Fibroblast of skin of right quadriceps (primary cell): ENCODE results near the gene PLA2G4F.
A peak's percentile ranks its signal among the peaks of the same experiment; 100 is the strongest.

Experiments used
- DNase-seq: peaks from one replicate; pipeline ENCODE4 v3.0.0-alpha.2; 2013

PLA2G4F gene

GRCh38 chr15:42156243-42156922, at the start of gene PLA2G4F:
Gene PLA2G4F, minus strand, starts transcription at chr15:42156636. Its CDS starts 87 bp downstream, at chr15:42156549.
- no peak for DNase-seq

DNA sequence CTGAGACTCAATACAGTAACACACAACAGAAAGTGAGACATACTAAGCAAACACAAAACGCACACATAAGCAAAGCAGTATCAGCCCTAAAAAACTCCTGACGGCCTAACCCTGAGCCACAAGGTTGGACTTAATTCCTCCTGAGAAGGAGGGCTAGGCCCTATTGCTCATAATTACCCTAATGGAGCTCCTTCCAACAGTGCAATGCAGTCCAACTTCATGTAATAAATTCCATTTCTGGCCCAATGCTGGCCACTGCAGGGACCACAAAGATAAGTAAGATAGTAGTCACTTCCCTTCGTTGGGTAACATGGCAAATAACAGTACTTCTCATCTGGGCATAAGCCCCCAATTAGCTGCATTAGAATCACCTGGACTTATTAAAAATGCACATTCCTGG, 47.5 kb upstream of the PLA2G4F start:
- peak; percentile 2 for DNase-seq

DNA sequence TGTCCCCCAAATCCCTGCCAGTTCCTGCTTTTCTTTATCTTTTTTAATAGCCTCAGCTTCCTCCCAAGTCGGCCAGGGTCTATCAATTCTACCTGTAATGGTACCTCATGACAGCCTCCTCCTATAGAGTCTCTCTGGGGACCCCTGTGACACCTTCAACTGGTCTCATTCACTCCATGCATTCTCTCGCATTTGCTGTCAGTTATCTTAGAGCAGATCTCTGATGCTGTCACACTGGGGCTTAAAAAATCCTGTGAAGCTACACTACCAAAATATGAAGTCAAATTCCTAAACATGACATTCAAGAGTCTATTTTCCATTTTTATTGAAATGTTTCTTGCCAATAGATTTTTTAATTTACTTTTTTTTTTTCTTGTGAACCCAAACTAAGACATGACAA, 46.2 kb upstream of the PLA2G4F start:
- no peak for DNase-seq

DNA sequence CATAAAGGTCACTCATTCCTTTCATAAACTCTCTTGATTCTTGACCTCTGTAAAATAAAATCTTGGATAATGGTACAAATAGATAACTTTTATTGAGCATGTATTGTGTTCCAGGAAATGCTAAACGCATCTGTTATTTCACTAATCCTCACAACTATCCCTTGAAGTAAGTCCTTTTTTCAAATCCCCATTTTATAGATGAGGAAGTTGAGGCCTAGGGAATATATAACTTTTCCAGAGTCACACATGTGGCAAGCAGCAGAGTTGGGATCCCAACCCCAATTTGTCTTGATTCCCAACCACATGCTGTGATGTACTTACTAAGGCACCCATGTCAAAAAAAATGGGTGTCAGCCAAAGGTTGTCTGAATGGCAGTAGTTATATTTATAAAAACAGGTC, 45.4 kb upstream of the PLA2G4F start:
- DNase-seq: no peak

DNA sequence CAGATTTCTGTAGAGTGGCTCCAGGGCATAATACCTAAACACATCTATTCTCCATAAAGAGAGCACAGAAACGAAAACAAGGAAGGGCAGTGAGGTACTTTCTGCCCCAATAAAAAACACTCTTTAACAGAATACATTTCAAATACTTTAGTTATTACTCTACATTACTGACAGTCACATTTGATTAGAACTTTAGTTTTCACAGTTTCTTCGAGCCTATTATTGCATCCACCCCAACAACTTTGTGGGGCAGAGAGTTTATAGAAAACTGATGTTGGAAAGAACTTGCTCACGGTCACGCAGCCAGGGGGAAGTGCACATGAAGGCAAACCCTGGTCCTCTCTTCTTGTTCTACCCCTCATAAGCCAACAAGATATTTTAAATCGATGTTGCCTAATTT, 42.7 kb upstream of the PLA2G4F start:
- no peak for DNase-seq

DNA sequence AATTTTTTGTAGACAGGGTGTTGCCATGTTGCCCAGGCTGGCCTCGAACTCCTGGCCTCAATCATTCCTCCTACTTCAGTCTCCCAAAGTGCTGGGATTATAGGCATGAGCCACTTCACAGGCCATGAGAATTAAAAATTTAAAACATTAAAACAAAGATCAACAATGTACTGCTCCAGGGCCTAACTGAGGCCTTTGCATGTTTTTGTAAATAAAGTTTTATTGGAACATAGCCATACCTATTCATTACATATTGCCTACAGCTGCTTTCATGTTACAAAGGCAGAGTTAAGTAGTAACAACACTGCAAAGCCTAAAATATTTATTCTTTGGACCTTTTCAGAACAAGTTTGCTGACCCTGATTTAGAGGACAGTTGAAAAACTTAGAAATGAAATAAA, 42.1 kb upstream of the PLA2G4F start:
- no peak for DNase-seq

DNA sequence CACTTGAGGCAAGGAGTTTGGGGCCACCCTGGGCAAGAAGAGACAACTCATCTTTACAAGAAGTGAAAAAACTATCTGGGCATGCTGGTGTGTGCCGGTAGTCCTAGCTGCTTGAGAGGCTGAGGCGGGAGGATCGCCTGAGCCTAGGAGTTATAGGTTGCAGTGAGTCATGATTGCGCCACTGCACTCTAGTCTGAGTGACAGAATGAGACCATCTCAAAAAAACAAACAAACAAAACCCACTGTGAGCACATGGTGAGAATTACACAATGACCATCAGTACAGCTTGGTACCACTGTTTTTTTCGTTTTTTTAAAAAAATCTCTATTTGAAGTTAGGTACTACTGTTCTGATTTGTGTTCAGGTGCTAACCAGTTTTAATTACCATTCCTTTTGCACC, 38.1 kb upstream of the PLA2G4F start:
- DNase-seq: peak; percentile 14

- DNase-seq: no peak
Measured at GRCh38 chr15:42193383-42193782, 36.9 kb upstream of the PLA2G4F start.

GRCh38 chr15:42191610-42192346, 35.3 kb upstream of the PLA2G4F start:
- no peak for DNase-seq

- no peak for DNase-seq
Measured at GRCh38 chr15:42190370-42190769, 33.9 kb upstream of the PLA2G4F start.

- no peak for DNase-seq
Measured at GRCh38 chr15:42185801-42186200, 29.4 kb upstream of the PLA2G4F start.

DNA sequence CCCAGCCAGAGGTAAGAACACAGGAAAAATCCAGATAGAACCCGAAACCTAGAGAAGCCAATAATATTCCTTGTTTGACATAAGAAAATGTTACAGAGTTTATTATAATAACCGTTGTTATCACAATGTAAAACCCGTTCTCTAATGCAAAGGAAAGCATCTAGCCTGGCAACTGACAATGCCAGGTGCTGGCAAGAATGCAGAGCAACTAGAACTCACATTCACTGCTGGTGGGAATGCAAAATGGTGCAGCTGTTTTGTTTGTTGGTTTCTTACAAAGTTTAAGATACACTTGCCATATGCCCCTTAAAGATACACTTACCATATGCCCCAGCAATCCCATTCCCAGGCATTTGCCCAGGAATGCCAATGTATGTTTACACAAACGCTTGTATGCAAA, 28.3 kb upstream of the PLA2G4F start:
- DNase-seq: no peak

DNA sequence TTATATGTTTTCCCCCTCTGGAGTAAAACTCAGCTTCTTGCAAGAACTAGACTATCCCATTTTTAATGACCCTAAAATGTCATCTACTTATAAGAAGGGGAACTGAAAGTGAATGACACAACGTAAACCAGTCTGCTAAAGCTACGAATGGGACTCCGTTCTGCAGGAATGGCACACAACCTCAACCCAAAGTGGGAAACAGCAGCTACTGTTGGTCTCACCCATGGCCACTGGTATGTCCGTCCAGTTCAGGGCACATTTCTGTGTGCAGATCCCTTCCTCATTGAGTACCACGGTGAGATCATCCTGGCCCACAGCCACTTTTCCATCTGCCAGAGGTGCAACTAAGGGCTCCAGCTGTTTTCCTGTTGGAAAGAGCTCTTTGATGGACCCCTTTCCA, 27.9 kb upstream of the PLA2G4F start:
- DNase-seq: no peak

- DNase-seq: no peak
Measured at GRCh38 chr15:42182961-42183360, 26.5 kb upstream of the PLA2G4F start.

GRCh38 chr15:42182328-42182886, 26.0 kb upstream of the PLA2G4F start:
- no peak for DNase-seq

GRCh38 chr15:42178056-42178455, 21.6 kb upstream of the PLA2G4F start:
- DNase-seq: no peak

- no peak for DNase-seq
Measured at GRCh38 chr15:42175671-42176070, 19.2 kb upstream of the PLA2G4F start.

- no peak for DNase-seq
Measured at GRCh38 chr15:42172475-42172874, 16.0 kb upstream of the PLA2G4F start.

GRCh38 chr15:42171795-42172194, 15.4 kb upstream of the PLA2G4F start:
- DNase-seq: no peak

- no peak for DNase-seq
Measured at GRCh38 chr15:42171122-42171521, 14.7 kb upstream of the PLA2G4F start.

DNA sequence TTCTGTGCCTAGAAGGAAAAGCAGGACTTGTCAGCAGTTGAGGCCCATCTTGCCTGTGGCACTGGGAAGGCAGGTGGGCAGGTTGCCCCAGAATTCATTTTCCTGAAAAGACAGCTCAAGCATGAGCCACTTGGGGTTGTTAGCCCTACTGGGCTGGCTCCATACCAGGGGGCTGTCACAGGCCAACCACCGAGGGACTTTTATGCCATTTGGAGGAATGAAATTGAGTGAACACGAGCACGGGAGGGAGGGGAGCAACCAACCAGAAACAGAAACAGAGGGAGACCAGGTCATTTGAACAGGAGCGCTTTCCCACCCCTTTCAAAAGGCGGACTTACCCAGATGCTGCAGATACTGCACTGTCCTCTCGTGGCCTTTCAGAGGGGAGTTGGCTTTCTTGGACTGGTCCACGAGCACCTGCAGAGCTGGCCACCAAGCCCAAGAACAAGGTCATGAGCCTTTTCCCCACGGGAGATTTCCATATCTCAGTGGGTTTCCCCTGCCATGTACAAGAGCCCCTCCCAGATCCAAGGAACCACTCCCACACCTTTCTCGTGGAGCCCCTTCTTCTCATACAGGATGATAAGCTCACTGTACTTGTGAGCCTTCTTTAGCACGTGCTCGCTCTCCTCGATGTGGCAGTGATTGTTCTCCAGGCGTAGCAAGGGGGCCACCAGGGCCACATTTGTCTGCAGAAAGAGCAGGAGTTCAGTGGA, 9.9 kb upstream of the PLA2G4F start:
- no peak for DNase-seq

GRCh38 chr15:42165106-42165505, 8.7 kb upstream of the PLA2G4F start:
- DNase-seq: peak; percentile 52

GRCh38 chr15:42163947-42164550, 7.6 kb upstream of the PLA2G4F start:
- no peak for DNase-seq
